ENCODE data around the gene PAPSS1. TPM values are rescaled to one million over a fixed set of nuclear protein-coding genes. Genes with fewer than 3 reads are reported as not detected.
A peak's percentile ranks its signal among the peaks of the same experiment; 100 is the strongest.

PAPSS1 gene
- total and polyA plus RNA-seq, 10 of the 15 experiments (the other 5 are each of a cell fraction or from before 2014, with no cell fraction given) = 22.6 to 73.0 (median 30.6) TPM

DNA sequence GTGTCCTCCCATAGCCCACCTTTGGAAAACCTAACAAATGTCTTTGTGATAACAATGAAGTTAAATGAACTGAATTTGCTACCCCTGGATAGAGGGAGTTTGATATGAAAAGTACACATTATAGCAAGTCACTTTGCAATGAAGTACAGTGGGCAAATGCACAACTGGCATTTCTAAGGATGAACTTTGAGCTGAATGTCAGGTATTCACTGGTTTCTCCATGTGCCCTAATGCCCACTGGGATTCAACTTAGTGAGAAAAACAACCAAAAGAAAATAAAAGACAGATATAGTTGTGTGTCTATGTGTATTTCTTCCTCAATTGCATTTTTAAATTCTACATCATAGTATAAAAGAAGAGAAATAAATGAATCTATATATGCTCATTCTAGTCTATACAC, 51.0 kb downstream of the PAPSS1 start:
- ATAC-seq (no peak), DNase-seq (ENCODE audit: low read depth, low spot score) (no peak), FAIRE-seq (no peak)
- Histone ChIP-seq H3K36me3 (ENCODE audit: control insufficient read depth in 2 of 2, insufficient read depth in 2 of 2, low read length in 1 of 2) (no peaks in the 10 kb centered on the region), H3K4me2 (ENCODE audit: control insufficient read depth, insufficient read depth) (no peak overlapping the region), H2AFZ (ENCODE audit: control insufficient read depth, low read depth, low read length) (no peak overlapping the region), H4K20me1 (ENCODE audit: control insufficient read depth, insufficient read depth) (no peaks in the 10 kb centered on the region), H3K9me3 (replicated peaks; ENCODE audit: control insufficient read depth, insufficient read depth, low read length) (no peaks in the 10 kb centered on the region), H3K27me3 (replicated peaks in 1 of 2; ENCODE audit: control insufficient read depth in 2 of 2, insufficient read depth in 2 of 2, low read length in 1 of 2) (no peaks in the 10 kb centered on the region), H3K79me2 (ENCODE audit: control insufficient read depth, insufficient read depth, low read length) (no peaks in the 10 kb centered on the region), H3K4me1 (ENCODE audit: control insufficient read depth, insufficient read depth, low read length) (no peaks in the 10 kb centered on the region), H3K4me3 (no peak overlapping the region), H3K27ac (ENCODE audit: control insufficient read depth, insufficient read depth) (no peak overlapping the region), H3K9ac (ENCODE audit: control insufficient read depth, insufficient read depth, low read length) (no peak overlapping the region)
- SMC1A ChIA-PET (ENCODE audit: uncharacterized antibody, unreplicated experiment) = no interaction called here
- no peak for TF ChIP-seq CBX5 (IDR thresholded peaks at IDR 0.05; ENCODE audit: low read depth)
- no peak for TF ChIP-seq TAF1 (IDR thresholded peaks at IDR 0.05; ENCODE audit: borderline replicate concordance, low read depth, low read length)
- TF ChIP-seq SMAD1 (IDR thresholded peaks at IDR 0.05; ENCODE audit: low read depth, partially characterized antibody) = no peak
- TF ChIP-seq PAX5 (IDR thresholded peaks at IDR 0.05; ENCODE audit: borderline replicate concordance, low read depth, low read length) = no peak
- no peak for TF ChIP-seq NR2F1 (conservative IDR thresholded peaks at IDR 0.05)
- TF ChIP-seq CHD1 (IDR thresholded peaks at IDR 0.05; ENCODE audit: low read depth, low read length) = no peak
- BruUV-seq (replicated peaks) = no TSS peak
- CTCF ChIA-PET = no interaction called here
- RAD21 ChIA-PET (ENCODE audit: unreplicated experiment) = no interaction called here
- POLR2A ChIA-PET = no interaction called here
- intact Hi-C loops (cut with micrococcal nuclease; ENCODE audit: unreplicated experiment) (no loop called here), in situ Hi-C loops (cut with MboI) (no loop called here)

DNA sequence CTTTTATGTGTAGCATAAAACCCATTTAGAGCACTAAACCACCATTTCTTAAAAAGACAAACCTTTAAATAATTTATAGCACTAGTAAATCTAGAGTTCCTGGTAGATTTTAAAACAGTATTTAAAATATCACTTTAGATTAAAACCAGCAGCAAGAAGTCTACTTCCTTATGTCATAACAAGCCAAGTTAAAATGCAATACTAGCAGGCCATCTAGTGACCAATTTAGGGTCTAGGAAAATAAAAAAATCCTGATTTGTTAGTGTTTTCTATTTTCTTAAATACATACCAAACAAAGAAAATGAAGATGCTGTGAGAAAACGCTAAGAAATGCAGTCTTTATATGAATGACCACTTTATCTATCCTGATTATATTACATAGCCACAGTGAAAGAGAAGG, 53.9 kb downstream of the PAPSS1 start:
- in situ Hi-C loops (cut with MboI) = no loop called here
- Histone ChIP-seq H3K36me3 (ENCODE audit: control insufficient read depth in 2 of 2, insufficient read depth in 2 of 2, low read length in 1 of 2) (no peaks in the 10 kb centered on the region), H3K79me2 (ENCODE audit: control insufficient read depth, insufficient read depth, low read length) (no peaks in the 10 kb centered on the region), H3K27ac (ENCODE audit: control insufficient read depth, insufficient read depth) (no peak overlapping the region), H3K4me3 (no peak overlapping the region), H3K4me1 (ENCODE audit: control insufficient read depth, insufficient read depth, low read length) (no peaks in the 10 kb centered on the region), H3K9ac (ENCODE audit: control insufficient read depth, insufficient read depth, low read length) (no peak overlapping the region), H3K9me3 (replicated peaks; ENCODE audit: control insufficient read depth, insufficient read depth, low read length) (no peaks in the 10 kb centered on the region), H4K20me1 (ENCODE audit: control insufficient read depth, insufficient read depth) (no peaks in the 10 kb centered on the region), H2AFZ (ENCODE audit: control insufficient read depth, low read depth, low read length) (no peak overlapping the region), H3K27me3 (replicated peaks in 1 of 2; ENCODE audit: control insufficient read depth in 2 of 2, insufficient read depth in 2 of 2, low read length in 1 of 2) (no peaks in the 10 kb centered on the region), H3K4me2 (ENCODE audit: control insufficient read depth, insufficient read depth) (no peak overlapping the region)
- TF ChIP-seq BRCA1 (IDR thresholded peaks at IDR 0.05; ENCODE audit: low read depth, low read length) (no peak), JUND (IDR thresholded peaks at IDR 0.05; ENCODE audit: low read depth, low read length) (no peak), RAD21 (IDR thresholded peaks at IDR 0.05; ENCODE audit: insufficient read depth, low read depth, low read length) (peak; percentile 51)
- TF ChIP-seq, protein P1, sequence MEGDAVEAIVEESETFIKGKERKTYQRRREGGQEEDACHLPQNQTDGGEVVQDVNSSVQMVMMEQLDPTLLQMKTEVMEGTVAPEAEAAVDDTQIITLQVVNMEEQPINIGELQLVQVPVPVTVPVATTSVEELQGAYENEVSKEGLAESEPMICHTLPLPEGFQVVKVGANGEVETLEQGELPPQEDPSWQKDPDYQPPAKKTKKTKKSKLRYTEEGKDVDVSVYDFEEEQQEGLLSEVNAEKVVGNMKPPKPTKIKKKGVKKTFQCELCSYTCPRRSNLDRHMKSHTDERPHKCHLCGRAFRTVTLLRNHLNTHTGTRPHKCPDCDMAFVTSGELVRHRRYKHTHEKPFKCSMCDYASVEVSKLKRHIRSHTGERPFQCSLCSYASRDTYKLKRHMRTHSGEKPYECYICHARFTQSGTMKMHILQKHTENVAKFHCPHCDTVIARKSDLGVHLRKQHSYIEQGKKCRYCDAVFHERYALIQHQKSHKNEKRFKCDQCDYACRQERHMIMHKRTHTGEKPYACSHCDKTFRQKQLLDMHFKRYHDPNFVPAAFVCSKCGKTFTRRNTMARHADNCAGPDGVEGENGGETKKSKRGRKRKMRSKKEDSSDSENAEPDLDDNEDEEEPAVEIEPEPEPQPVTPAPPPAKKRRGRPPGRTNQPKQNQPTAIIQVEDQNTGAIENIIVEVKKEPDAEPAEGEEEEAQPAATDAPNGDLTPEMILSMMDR (IDR thresholded peaks at IDR 0.05 in 2 of 3, conservative IDR thresholded peaks at IDR 0.05 in 1 of 3; ENCODE audit: control insufficient read depth in 2 of 3, extremely low read depth in 1 of 3, insufficient read depth in 1 of 3, low read depth in 3 of 3, low read length in 3 of 3) = peak in 1 of 3 experiments; percentile 33; a peak in 1 of 6 replicates
- TF ChIP-seq, protein P2, sequence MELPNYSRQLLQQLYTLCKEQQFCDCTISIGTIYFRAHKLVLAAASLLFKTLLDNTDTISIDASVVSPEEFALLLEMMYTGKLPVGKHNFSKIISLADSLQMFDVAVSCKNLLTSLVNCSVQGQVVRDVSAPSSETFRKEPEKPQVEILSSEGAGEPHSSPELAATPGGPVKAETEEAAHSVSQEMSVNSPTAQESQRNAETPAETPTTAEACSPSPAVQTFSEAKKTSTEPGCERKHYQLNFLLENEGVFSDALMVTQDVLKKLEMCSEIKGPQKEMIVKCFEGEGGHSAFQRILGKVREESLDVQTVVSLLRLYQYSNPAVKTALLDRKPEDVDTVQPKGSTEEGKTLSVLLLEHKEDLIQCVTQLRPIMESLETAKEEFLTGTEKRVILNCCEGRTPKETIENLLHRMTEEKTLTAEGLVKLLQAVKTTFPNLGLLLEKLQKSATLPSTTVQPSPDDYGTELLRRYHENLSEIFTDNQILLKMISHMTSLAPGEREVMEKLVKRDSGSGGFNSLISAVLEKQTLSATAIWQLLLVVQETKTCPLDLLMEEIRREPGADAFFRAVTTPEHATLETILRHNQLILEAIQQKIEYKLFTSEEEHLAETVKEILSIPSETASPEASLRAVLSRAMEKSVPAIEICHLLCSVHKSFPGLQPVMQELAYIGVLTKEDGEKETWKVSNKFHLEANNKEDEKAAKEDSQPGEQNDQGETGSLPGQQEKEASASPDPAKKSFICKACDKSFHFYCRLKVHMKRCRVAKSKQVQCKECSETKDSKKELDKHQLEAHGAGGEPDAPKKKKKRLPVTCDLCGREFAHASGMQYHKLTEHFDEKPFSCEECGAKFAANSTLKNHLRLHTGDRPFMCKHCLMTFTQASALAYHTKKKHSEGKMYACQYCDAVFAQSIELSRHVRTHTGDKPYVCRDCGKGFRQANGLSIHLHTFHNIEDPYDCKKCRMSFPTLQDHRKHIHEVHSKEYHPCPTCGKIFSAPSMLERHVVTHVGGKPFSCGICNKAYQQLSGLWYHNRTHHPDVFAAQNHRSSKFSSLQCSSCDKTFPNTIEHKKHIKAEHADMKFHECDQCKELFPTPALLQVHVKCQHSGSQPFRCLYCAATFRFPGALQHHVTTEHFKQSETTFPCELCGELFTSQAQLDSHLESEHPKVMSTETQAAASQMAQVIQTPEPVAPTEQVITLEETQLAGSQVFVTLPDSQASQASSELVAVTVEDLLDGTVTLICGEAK (IDR thresholded peaks at IDR 0.05; ENCODE audit: borderline replicate concordance) = no peak
- POLR2A ChIA-PET = no interaction called here
- DNase-seq (ENCODE audit: low read depth, low spot score) (no peak), FAIRE-seq (no peak), ATAC-seq (no peak)
- intact Hi-C loops (cut with micrococcal nuclease; ENCODE audit: unreplicated experiment) = no loop called here
- SMC1A ChIA-PET (ENCODE audit: uncharacterized antibody, unreplicated experiment) = no interaction called here
- RAD21 ChIA-PET (ENCODE audit: unreplicated experiment) = no interaction called here
- WGBS (ENCODE audit: insufficient coverage, insufficient replicate concordance, low lambda C conversion rate, missing lambda C conversion rate) = 38% methylated on average over 1 of the region's 1 CpG
- CTCF ChIA-PET = interaction anchor here (0.8 kb wide), 1 partner anchor 30 kb away, joined by 3 read pairs; no protein-coding TSS in a partner anchor
- no TSS peak for BruUV-seq (replicated peaks)
